Tibial artery (tissue), 4 donors: Measurements from ENCODE around the gene INPP5K.

Source experiments
- DNase-seq, 2 donors: peaks; one replicate each; pipeline ENCODE4 v3.0.0-alpha.2; 2019
- H3K27ac ChIP-seq, 2 donors: fragments of 200-600 bp; sonication (generic) in 1 of 2; 1 replicate in 1 of 2; 2 replicates in 1 of 2; pipeline ENCODE4 v1.5.1; 2018 to 2019; ENCODE audit warnings: mild to moderate bottlenecking in 1 of 2
- H3K27me3 ChIP-seq, 2 donors: fragments of 200-600 bp; sonication (generic) in 1 of 2; one replicate each; pipeline versions ENCODE4 v1.5.1 to v1.6.0; 2016 to 2019
- H3K36me3 ChIP-seq, 3 donors: fragments of 200-600 bp; sonication (generic) in 2 of 3; one replicate each; pipeline ENCODE4 v1.5.1; 2016 to 2019; ENCODE audit warnings: mild to moderate bottlenecking in 2 of 3
- H3K4me1 ChIP-seq, 4 donors: fragments of 200-600 bp; sonication (generic) in 2 of 4; 1 replicate in 3 of 4; 2 replicates in 1 of 4; pipeline ENCODE4 v1.5.1; 2016 to 2019
- H3K4me3 ChIP-seq, 2 donors: fragments of 200-600 bp; sonication (generic) in 1 of 2; 1 replicate in 1 of 2; 2 replicates in 1 of 2; pipeline ENCODE4 v1.5.1; 2018 to 2019; ENCODE audit warnings: mild to moderate bottlenecking in 2 of 2
- H3K9me3 ChIP-seq, 3 donors: fragments of 200-600 bp; sonication (generic) in 1 of 3; one replicate each; pipeline ENCODE4 v1.5.1; 2016 to 2019
- intact Hi-C: fragments of 100-400 bp; cut with DNase I; formaldehyde crosslinking; loops from one replicate; pipeline ENCODE4 v1.15.0; 2023; ENCODE audit warnings: low total_unique reads
- TF ChIP-seq, protein P1 (sequence below), 2 experiments: fragments of 200-600 bp in 1 of 2; fragments of 450-650 bp in 1 of 2; IDR thresholded peaks; one replicate each; pipeline ENCODE4 v1.5.1; 2017 to 2019; ENCODE audit warnings: antibody characterized with exemption in 2 of 2, mild to moderate bottlenecking in 1 of 2, moderate library complexity in 1 of 2

The INPP5K gene

DNA sequence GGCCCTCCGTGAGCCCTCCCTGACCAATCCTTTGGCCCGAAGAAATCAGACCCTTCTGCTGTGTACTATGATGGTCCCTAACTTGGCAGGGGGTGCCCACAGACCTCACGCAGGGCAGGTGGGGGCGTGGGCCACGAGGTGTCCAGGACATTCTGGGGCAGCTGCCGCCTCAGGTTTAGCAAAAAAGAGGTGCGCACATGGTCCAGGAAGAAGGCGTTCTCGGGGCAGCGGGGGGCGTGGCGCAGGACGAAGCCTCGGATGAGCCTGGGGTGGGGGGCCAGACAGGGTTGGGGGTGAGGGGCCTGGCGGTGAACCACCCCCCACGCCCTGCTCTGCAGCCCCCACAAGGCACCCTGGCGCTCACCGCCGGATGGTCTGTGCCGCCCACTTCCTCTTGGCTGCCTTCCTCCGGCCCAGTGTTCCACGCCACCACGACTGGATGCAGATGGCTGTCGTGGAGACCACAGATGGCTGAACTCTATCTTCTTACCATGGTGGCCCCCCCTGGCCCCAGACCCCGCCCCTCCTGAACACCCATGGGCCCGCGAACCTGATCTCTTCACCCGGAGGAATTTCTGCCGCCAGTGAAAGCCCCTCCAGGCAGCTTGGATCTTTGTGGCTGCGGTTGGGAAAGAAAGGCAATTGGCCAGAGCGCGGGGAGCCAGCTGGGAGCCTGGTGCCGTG, 46.2 kb downstream of the INPP5K start:
- DNase-seq, result no peak
- Histone ChIP-seq H3K4me3 (no peak overlapping the region), H3K36me3 (peaks cover 87 to 100% (median 100%) of the 10 kb centered on the region in 3 donors), H3K9me3 (no peaks in the 10 kb centered on the region), H3K4me1 (peaks cover 0 to 6% (median 3%) of the 10 kb centered on the region in 4 donors), H3K27me3 (no peaks in the 10 kb centered on the region), H3K27ac (peak overlapping the region in 1 of 2 donors; percentile 2)
- TF ChIP-seq, protein P1, sequence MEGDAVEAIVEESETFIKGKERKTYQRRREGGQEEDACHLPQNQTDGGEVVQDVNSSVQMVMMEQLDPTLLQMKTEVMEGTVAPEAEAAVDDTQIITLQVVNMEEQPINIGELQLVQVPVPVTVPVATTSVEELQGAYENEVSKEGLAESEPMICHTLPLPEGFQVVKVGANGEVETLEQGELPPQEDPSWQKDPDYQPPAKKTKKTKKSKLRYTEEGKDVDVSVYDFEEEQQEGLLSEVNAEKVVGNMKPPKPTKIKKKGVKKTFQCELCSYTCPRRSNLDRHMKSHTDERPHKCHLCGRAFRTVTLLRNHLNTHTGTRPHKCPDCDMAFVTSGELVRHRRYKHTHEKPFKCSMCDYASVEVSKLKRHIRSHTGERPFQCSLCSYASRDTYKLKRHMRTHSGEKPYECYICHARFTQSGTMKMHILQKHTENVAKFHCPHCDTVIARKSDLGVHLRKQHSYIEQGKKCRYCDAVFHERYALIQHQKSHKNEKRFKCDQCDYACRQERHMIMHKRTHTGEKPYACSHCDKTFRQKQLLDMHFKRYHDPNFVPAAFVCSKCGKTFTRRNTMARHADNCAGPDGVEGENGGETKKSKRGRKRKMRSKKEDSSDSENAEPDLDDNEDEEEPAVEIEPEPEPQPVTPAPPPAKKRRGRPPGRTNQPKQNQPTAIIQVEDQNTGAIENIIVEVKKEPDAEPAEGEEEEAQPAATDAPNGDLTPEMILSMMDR (IDR thresholded peaks at IDR 0.05), result no peak
- intact Hi-C loops, result no loop called here

DNA sequence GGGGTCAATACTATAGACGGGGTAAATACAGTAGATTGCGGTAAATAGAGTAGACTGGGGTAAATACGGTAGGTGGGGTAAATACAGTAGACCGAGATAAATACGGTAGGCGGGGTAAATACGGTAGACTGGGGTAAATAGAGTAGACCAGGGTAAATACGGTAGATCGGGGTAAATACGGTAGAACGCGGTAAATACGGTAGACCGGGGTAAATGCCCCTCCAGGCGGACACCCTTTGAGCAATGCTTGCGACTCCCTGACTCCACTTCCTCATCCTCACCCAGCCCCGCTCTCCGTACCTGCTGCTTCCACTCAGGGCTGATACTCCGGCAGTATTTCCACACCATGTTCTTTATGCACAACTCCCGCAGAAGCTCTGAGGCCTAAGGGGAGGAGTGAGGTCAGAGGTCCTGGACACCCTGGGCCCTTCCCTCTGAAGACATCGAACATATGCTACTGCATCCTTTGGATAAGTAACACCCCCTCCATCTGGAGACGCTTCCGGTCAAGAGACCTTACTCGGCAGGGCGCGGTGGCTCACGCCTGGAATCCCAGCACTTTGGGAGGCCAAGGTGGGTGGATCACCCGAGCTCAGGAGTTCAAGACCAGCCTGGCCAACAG, 47.1 kb downstream of the INPP5K start:
- intact Hi-C loops, result no loop called here
- H3K4me3 ChIP-seq, result no peak overlapping the region
- TF ChIP-seq, protein P1 (IDR thresholded peaks at IDR 0.05), result no peak
- H3K36me3 ChIP-seq, result peaks cover 80 to 100% (median 96%) of the 10 kb centered on the region in 3 donors
- no peaks in the 10 kb centered on the region for H3K4me1 ChIP-seq
- no peak overlapping the region for H3K27ac ChIP-seq
- no peak for DNase-seq
- no peaks in the 10 kb centered on the region for H3K27me3 ChIP-seq
- H3K9me3 ChIP-seq, result no peaks in the 10 kb centered on the region

- Histone ChIP-seq H3K36me3 (peaks cover 69 to 97% (median 88%) of the 10 kb centered on the region in 3 donors), H3K4me3 (no peak overlapping the region), H3K27ac (peak overlapping the region in 1 of 2 donors; percentile 39), H3K27me3 (no peaks in the 10 kb centered on the region), H3K4me1 (peaks cover 0 to 9% (median 3%) of the 10 kb centered on the region in 4 donors), H3K9me3 (no peaks in the 10 kb centered on the region)
- DNase-seq, result no peak
- intact Hi-C loops, result no loop called here
- TF ChIP-seq, protein P1 (IDR thresholded peaks at IDR 0.05), result no peak
These were observed 48.4 kb downstream of the INPP5K start for GRCh38 chr17:1467898-1468492.

- peaks cover 65 to 90% (median 81%) of the 10 kb centered on the region in 3 donors for H3K36me3 ChIP-seq
- H3K27ac ChIP-seq, result no peak overlapping the region
- intact Hi-C loops, result no loop called here
- H3K4me3 ChIP-seq, result no peak overlapping the region
- TF ChIP-seq, protein P1 (IDR thresholded peaks at IDR 0.05), result no peak
- H3K9me3 ChIP-seq, result no peaks in the 10 kb centered on the region
- H3K27me3 ChIP-seq, result no peaks in the 10 kb centered on the region
- peaks cover 0 to 16% (median 6%) of the 10 kb centered on the region in 4 donors for H3K4me1 ChIP-seq
- no peak for DNase-seq
These were observed 49.2 kb downstream of the INPP5K start for GRCh38 chr17:1467258-1467657.

DNA sequence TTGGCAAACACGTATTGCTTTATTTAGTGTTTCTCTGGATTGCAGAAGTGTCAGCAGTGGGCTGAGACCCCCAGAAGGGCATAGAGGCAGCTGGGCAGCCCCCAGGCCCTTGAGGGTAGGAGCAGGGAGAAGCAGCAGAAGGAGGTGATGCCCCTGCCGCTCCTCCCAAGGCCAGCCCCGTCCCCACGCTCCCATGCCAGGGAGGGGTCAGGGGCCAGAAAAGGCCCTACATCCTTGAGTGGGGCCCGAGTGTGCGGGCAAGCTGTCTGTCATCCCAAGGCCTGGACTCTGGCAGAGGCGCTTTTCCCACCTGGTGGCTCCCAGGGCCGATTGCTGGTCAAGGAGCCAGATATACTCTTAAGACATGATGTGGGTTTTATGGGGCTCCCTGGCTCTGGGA, 52.2 kb downstream of the INPP5K start:
- Histone ChIP-seq H3K4me1 (peaks cover 0 to 45% (median 22%) of the 10 kb centered on the region in 4 donors), H3K36me3 (peaks cover 35 to 65% (median 58%) of the 10 kb centered on the region in 3 donors)
- intact Hi-C loops, result no loop called here

More for the DNA sequence above, 52.2 kb downstream of the INPP5K start:
- Histone ChIP-seq H3K27ac (no peak overlapping the region), H3K4me3 (no peak overlapping the region), H3K27me3 (no peaks in the 10 kb centered on the region), H3K9me3 (no peaks in the 10 kb centered on the region)
- DNase-seq, result no peak
- TF ChIP-seq, protein P1 (IDR thresholded peaks at IDR 0.05), result no peak
